HG02943 (cell line): ENCODE measurements around the gene PCSK5.

Experiments used
- ATAC-seq: cut with Tn5 transposase; IDR thresholded peaks from one replicate; pipeline ENCODE4 v1.9.1; 2021; ENCODE audit warnings: mild to moderate bottlenecking, low read depth, moderate library complexity; ENCODE audit not compliant: unreplicated experiment

The PCSK5 gene

GRCh38 chr9:75998096-75998780 is 107.8 kb downstream of the PCSK5 start:
- ATAC-seq: no peak

GRCh38 chr9:76001459-76001858 is 111.0 kb downstream of the PCSK5 start:
- no peak for ATAC-seq

- ATAC-seq: no peak
Observed at GRCh38 chr9:76003041-76003440, 112.6 kb downstream of the PCSK5 start.

GRCh38 chr9:76004526-76004925 is 114.1 kb downstream of the PCSK5 start:
- no peak for ATAC-seq

DNA sequence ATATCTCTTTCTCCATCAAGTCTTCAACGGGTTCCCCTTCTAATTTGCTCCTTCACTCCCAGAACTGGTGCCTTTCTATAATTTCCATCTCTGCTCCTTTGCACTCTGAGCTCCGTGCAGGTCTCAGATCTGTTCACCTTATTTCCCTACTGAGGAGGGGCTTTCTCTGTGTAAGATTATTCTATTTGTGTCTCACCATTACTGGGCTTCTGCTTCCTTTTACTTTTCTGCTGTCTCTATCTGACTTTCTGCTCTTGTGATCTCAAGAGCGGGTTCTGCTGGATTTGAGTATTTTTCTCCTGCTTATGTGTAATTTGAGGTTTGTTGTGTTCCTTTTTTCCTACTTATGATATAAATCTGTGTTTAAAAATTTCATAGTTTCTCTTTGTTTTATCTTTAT is 117.5 kb downstream of the PCSK5 start:
- no peak for ATAC-seq

GRCh38 chr9:76013809-76014208 is 123.3 kb downstream of the PCSK5 start:
- no peak for ATAC-seq

GRCh38 chr9:76018235-76018634 is 127.8 kb downstream of the PCSK5 start:
- no peak for ATAC-seq

GRCh38 chr9:76018761-76019160 is 128.3 kb downstream of the PCSK5 start:
- no peak for ATAC-seq

DNA sequence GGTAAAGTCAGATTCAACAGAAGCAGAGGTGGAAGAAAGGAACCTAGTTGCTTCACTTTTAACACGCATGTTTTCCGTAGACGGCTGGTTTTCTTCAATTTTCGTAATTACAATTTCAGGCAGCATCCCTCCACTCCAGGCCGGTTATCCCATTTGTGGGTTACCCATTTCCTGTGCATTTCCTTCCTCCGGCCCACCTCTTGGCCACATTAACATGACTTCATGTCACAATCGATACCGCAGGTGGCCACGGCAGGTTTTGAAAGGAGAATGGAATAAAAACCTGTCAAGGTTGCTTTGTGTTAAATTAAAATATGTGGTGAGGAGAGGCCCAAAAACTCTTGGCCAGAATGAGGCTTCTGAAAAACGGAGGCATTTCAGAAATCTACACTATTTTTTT is 130.2 kb downstream of the PCSK5 start:
- no peak for ATAC-seq

DNA sequence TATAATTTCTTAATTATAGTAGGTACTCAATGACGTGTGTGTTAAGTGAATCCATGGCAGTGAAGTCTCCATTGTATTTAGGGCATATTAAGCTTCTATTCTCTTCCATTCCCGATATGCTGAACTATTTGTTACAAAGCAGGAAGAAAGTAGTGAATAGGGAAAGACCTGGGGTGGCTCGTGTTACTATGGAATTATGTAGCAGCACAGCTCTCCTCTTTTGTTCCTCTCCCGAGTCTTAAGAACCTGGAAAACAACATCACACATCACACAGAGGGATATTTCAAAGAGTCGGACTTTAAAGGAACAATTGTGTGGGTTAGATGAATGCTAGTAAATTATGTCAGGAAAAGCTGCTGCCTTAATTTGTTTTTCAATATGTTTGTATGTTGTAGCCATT is 131.8 kb downstream of the PCSK5 start:
- ATAC-seq: no peak

DNA sequence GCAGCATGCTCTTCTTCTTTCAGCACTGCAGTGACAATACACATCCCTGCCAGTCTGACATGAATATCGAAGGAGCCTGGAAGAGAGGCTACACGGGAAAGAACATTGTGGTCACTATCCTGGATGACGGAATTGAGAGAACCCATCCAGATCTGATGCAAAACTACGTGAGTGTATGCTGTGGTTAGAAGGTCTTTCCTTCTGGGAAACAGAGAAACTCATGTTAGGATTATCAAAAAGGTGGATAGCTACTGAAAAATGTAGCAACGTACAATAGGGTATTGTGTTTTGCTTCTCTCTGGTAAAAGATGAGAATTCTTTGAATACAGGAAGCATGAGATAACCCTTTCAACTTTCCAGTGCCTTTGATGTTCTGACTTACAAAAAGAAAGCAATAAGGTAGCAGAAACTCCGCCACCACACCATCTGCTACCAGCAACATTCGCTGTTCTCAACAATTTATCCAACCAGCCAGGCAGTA is 133.3 kb downstream of the PCSK5 start:
- no peak for ATAC-seq

DNA sequence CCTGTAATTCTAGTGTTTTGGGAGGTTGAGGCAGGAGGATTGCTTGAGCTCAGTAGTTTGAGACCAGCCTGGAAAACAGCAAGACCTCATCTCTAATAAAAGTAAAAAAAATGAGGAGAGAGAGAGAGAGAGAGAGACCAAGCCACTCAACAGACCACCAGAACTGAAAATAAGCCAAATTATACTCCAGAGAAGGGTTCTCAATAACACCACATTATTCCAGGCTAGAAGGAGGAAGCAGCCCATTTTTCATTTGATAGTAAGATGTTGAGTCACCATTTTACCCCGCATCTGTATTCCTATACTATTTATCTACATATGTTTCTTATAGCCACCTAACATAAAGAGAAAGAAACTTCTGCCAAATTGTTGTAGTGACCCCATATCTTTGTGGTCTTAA is 134.8 kb downstream of the PCSK5 start:
- ATAC-seq: no peak

- no peak for ATAC-seq
Observed at GRCh38 chr9:76026796-76027195, 136.3 kb downstream of the PCSK5 start.

DNA sequence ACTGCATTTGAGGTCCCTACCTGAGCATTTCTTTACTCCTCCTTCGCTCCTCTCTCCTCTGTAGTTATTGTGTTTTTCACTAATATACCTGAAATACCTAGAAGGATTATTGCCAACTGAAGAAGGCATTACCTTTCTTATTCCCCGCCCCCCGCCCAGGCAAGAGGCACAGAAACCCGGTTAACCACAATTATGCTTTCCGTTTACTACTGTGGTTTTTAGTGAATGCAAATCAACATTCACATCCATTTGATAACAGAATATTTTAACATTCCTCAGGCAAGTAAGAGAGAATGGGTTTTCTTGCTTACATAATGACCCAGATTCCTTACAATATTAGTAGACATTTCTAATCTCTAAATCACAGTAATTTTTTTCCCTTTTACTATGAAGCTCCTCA is 136.9 kb downstream of the PCSK5 start:
- no peak for ATAC-seq

DNA sequence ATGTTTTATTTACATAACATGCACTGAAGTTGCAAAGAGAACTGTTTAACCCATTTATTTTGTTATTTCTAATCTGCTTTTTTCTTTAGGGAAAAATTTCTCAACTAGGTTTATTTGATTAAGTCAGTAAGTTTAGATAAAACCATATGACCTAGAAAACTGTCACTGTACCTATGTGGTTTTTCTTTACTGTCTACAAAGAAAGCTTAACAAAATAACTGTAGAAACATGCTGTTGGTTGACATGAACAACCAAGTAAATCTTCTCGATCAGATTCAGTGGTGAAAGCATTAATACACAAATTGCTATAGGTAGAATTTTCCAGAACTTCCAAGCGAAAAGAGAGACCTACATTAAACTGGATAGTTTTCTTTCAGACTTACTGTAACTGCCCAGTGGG is 137.4 kb downstream of the PCSK5 start:
- no peak for ATAC-seq

GRCh38 chr9:76032038-76032796 is 141.7 kb downstream of the PCSK5 start:
- no peak for ATAC-seq

DNA sequence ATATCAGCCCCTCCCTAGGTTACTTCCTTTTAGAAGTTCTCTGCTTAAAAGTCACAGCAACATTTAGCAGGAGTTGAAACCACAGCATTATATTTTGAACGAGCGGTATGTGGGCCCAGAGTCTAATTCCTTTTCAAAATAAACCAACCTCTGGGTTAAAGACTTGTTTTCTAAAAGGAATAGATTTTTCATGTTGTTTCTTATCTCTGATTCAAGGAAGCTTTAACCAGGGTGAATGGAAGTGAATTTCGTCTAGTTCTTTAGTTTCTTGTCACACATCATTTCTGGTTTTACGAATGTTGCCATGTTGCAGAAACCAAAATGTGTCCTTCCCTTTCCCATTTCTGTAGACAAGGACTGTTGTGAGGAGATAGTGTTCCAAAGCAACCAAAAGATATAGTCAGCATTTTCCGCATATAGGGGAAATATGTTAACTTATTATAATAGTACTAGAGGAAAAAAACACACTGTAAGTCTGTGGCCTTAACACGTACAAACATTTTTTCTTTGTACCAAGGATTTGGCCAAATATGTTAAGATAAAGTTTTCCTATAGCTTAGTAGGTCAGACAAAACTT is 142.4 kb downstream of the PCSK5 start:
- no peak for ATAC-seq

- no peak for ATAC-seq
Observed at GRCh38 chr9:76034049-76034448, 143.6 kb downstream of the PCSK5 start.

DNA sequence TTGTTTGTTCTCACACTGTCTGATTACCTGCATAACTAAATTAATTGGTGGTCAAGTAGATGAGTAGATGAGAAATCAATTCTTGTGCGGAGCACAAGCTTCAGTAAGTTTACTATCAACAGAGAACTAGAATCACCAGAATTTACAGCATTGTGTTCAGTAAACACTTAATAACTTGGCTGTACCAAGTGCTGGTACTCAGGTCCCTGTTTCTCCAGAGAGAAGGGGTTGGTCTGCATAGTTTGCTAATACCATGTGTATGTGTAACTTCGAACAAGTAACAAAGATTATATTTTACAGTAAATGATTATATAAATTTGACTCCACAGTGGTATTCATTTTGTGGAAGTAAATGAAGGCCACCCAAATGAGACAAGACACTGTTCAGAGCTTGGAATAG is 146.3 kb downstream of the PCSK5 start:
- ATAC-seq: no peak

- no peak for ATAC-seq
Observed at GRCh38 chr9:76037587-76038225, 147.2 kb downstream of the PCSK5 start.

DNA sequence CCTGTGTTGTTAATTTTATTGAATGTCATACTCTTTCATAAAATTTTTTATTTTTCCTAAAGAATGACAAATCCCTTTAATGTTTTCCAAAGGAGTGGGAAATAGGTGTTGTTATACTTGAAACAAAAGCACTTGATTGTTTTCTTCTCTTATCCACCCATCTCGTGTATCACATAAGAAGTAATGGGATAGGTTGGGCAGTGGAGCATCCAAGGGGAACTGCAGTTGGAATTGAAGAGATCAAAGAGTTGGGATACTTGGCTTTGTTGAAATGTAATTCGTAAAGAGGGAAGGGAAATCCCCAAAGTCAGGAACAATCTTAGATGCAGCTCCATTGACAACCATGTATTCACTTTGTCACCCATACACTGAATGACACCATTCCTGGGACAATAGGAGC is 148.0 kb downstream of the PCSK5 start:
- ATAC-seq: no peak
